Osteoblast (primary cell): ENCODE results near the gene SLC25A20. TPM values are rescaled to one million over a fixed set of nuclear protein-coding genes. Genes with fewer than 3 reads are reported as not detected.

ENCODE experiments used
- DNase-seq: peaks from one replicate; pipeline ENCODE4 v3.0.0; 2011; ENCODE audit warnings: low spot score, mixed read lengths; ENCODE audit not compliant: insufficient read length; ENCODE audit errors: missing footprints
- H2AFZ ChIP-seq: 2 replicates; pipeline ENCODE4 v1.6.0; 2011; ENCODE audit warnings: mild to moderate bottlenecking, low read length
- H3K27ac ChIP-seq: 2 replicates; pipeline ENCODE4 v1.5.1; 2011; ENCODE audit warnings: mild to moderate bottlenecking, low read depth, low read length, moderate library complexity
- H3K27me3 ChIP-seq: 2 replicates; pipeline ENCODE4 v1.6.0; 2012; ENCODE audit warnings: mild to moderate bottlenecking, control low read depth, inconsistent platforms, low read length, moderate library complexity; ENCODE audit not compliant: insufficient read depth
- H3K36me3 ChIP-seq: 2 replicates; pipeline ENCODE4 v1.5.1; 2011; ENCODE audit warnings: mild to moderate bottlenecking, low read length, control low read depth, moderate library complexity; ENCODE audit not compliant: insufficient read depth
- H3K4me1 ChIP-seq: 2 replicates; pipeline ENCODE4 v1.5.1; 2011; ENCODE audit warnings: mild to moderate bottlenecking, low read length, control low read depth, moderate library complexity; ENCODE audit not compliant: insufficient read depth
- H3K4me2 ChIP-seq: 2 replicates; pipeline ENCODE4 v1.6.0; 2011; ENCODE audit warnings: mild to moderate bottlenecking, low read length; ENCODE audit not compliant: insufficient read depth
- H3K4me3 ChIP-seq: fragments of 200-600 bp; sonication (generic); 3 replicates; pipeline ENCODE4 v1.5.1; 2012; ENCODE audit warnings: mild to moderate bottlenecking, low read length, inconsistent platforms; ENCODE audit not compliant: insufficient read depth
- H3K79me2 ChIP-seq: 2 replicates; pipeline ENCODE4 v1.6.0; 2012; ENCODE audit warnings: mild to moderate bottlenecking, low read length, control low read depth, inconsistent platforms; ENCODE audit not compliant: insufficient read depth
- H3K9me3 ChIP-seq: 2 replicates; pipeline ENCODE4 v1.5.1; 2011; ENCODE audit warnings: low read depth, low read length, control low read depth
- H4K20me1 ChIP-seq: 2 replicates; pipeline ENCODE4 v1.6.0; 2012; ENCODE audit warnings: mild to moderate bottlenecking, low read length, control low read depth; ENCODE audit not compliant: insufficient read depth
- CTCF ChIP-seq: IDR thresholded peaks from 2 replicates; pipeline ENCODE4 v1.5.1; 2011; ENCODE audit warnings: mild to moderate bottlenecking, low read depth, low read length, moderate library complexity; ENCODE audit errors: extremely low read depth
- total RNA-seq: library from RNA; depleted of rRNA; stranded (reverse); fragments of >200 nt; gene quantifications from 2 replicates; pipeline ENCODE4 v1.2.3, GENCODE V29; 2012

Gene SLC25A20
- total RNA-seq, 1 donor, result 11.9 TPM

GRCh38 chr3:48879307-48879993, 19.2 kb downstream of the SLC25A20 start:
- no peaks in the 10 kb centered on the region for H3K36me3 ChIP-seq
- no peak overlapping the region for H3K4me3 ChIP-seq
- H3K79me2 ChIP-seq, result no peaks in the 10 kb centered on the region
- H3K4me2 ChIP-seq, result no peak overlapping the region
- H3K27ac ChIP-seq, result no peak overlapping the region
- no peaks in the 10 kb centered on the region for H3K4me1 ChIP-seq
- no peaks in the 10 kb centered on the region for H3K27me3 ChIP-seq
- no peak overlapping the region for H2AFZ ChIP-seq
- no peaks in the 10 kb centered on the region for H3K9me3 ChIP-seq
- DNase-seq, result peak; percentile 5
- no peak for TF ChIP-seq CTCF
- no peaks in the 10 kb centered on the region for H4K20me1 ChIP-seq

GRCh38 chr3:48877671-48878070, 21.0 kb downstream of the SLC25A20 start:
- no peaks in the 10 kb centered on the region for H3K36me3 ChIP-seq
- no peaks in the 10 kb centered on the region for H3K27me3 ChIP-seq
- no peak for DNase-seq
- no peak overlapping the region for H2AFZ ChIP-seq
- H3K4me2 ChIP-seq, result no peak overlapping the region
- H3K4me1 ChIP-seq, result no peaks in the 10 kb centered on the region
- H3K4me3 ChIP-seq, result no peak overlapping the region
- H3K9me3 ChIP-seq, result no peaks in the 10 kb centered on the region
- no peak overlapping the region for H3K27ac ChIP-seq
- TF ChIP-seq CTCF, result no peak
- no peaks in the 10 kb centered on the region for H4K20me1 ChIP-seq
- H3K79me2 ChIP-seq, result no peaks in the 10 kb centered on the region

DNA sequence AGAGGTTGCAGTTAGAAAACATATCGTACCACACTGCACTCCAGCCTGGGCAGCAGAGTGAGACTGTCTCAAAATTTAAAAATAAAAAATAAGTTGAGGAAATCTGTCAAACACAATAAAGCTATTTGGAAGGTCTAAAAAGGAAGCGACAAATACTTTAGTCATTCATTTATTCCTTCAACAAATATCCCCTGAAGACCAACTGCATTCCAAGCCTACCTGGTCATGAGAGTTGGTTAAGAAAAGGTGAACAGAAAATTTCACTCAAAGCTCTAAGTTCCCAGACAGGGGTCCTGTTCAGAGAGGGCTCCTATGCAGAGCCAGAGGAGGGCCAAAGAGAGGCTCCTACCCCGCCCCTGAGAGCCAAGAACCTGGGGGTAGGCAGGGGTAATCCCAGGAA, 35.6 kb downstream of the SLC25A20 start:
- H2AFZ ChIP-seq, result no peak overlapping the region
- H3K36me3 ChIP-seq, result peaks cover 4% of the 10 kb centered on the region
- no peak overlapping the region for H3K4me3 ChIP-seq
- H3K27ac ChIP-seq, result no peak overlapping the region
- H3K4me2 ChIP-seq, result no peak overlapping the region
- TF ChIP-seq CTCF, result no peak
- no peaks in the 10 kb centered on the region for H4K20me1 ChIP-seq
- no peaks in the 10 kb centered on the region for H3K4me1 ChIP-seq
- no peaks in the 10 kb centered on the region for H3K27me3 ChIP-seq
- no peaks in the 10 kb centered on the region for H3K9me3 ChIP-seq
- H3K79me2 ChIP-seq, result no peaks in the 10 kb centered on the region
- DNase-seq, result no peak

GRCh38 chr3:48859206-48859605, 39.5 kb downstream of the SLC25A20 start:
- Histone ChIP-seq H3K36me3 (peaks cover 4% of the 10 kb centered on the region), H3K9me3 (no peaks in the 10 kb centered on the region), H3K79me2 (no peaks in the 10 kb centered on the region), H3K4me1 (no peaks in the 10 kb centered on the region), H3K27me3 (no peaks in the 10 kb centered on the region), H2AFZ (no peak overlapping the region), H3K27ac (no peak overlapping the region), H4K20me1 (no peaks in the 10 kb centered on the region), H3K4me3 (no peak overlapping the region), H3K4me2 (no peak overlapping the region)
- DNase-seq, result no peak
- TF ChIP-seq CTCF, result no peak
